HEK293 (cell line): ENCODE results near the gene RGS14.

ENCODE experiments used
- EGR2 ChIP-seq: fragments of 450-650 bp; formaldehyde crosslinking; IDR thresholded peaks from 2 replicates; pipeline ENCODE4 v1.5.1; 2016; ENCODE audit warnings: low read depth, missing biosample characterization, missing genetic modification characterization
- FEZF1 ChIP-seq: fragments of 450-650 bp; formaldehyde crosslinking; IDR thresholded peaks from 2 replicates; pipeline ENCODE4 v1.5.1; 2016; ENCODE audit warnings: missing biosample characterization, missing genetic modification characterization
- HOXA7 ChIP-seq: sonication (generic); formaldehyde crosslinking; IDR thresholded peaks from 2 replicates; pipeline ENCODE4 v1.8.1; 2022; ENCODE audit warnings: missing genetic modification reagents, borderline replicate concordance
- KLF1 ChIP-seq: fragments of 450-650 bp; formaldehyde crosslinking; IDR thresholded peaks from 2 replicates; pipeline ENCODE4 v1.5.1; 2016; ENCODE audit warnings: missing biosample characterization, missing genetic modification characterization
- KLF10 ChIP-seq: fragments of 450-650 bp; IDR thresholded peaks from 2 replicates; pipeline ENCODE4 v1.5.1; 2018; ENCODE audit warnings: missing biosample characterization, mild to moderate bottlenecking, missing genetic modification characterization
- OVOL3 ChIP-seq: fragments of 450-650 bp; formaldehyde crosslinking; IDR thresholded peaks from 2 replicates; pipeline ENCODE4 v1.5.1; 2016; ENCODE audit warnings: missing biosample characterization, missing genetic modification characterization
- PRDM1 ChIP-seq: fragments of 450-650 bp; formaldehyde crosslinking; IDR thresholded peaks from 2 replicates; pipeline ENCODE4; 2016; ENCODE audit warnings: missing biosample characterization, missing genetic modification characterization
- REST ChIP-seq: fragments of 450-650 bp; formaldehyde crosslinking; IDR thresholded peaks from 2 replicates; pipeline ENCODE4 v1.5.1; 2016; ENCODE audit warnings: missing biosample characterization, missing genetic modification characterization
- SETDB1 ChIP-seq: IDR thresholded peaks from one replicate; pipeline ENCODE4 v1.6.1; 2017; ENCODE audit warnings: mild to moderate bottlenecking, low read length, moderate library complexity, mixed read lengths; ENCODE audit not compliant: insufficient read length
- SP7 ChIP-seq: fragments of 450-650 bp; formaldehyde crosslinking; IDR thresholded peaks from 2 replicates; pipeline ENCODE4 v1.5.1; 2016; ENCODE audit warnings: missing biosample characterization, missing genetic modification characterization
- TCF7L2 ChIP-seq: IDR thresholded peaks from 2 replicates; pipeline ENCODE4 v1.6.1; 2011; ENCODE audit warnings: low read depth, mild to moderate bottlenecking, inconsistent platforms, low read length, moderate library complexity, borderline replicate concordance
- ZNF146 ChIP-seq: fragments of 450-650 bp; formaldehyde crosslinking; IDR thresholded peaks from 2 replicates; pipeline ENCODE4 v1.5.1; 2016; ENCODE audit warnings: missing biosample characterization, missing genetic modification characterization
- ZNF175 ChIP-seq: fragments of 450-650 bp; formaldehyde crosslinking; IDR thresholded peaks from 2 replicates; pipeline ENCODE4 v1.5.1; 2016; ENCODE audit warnings: missing biosample characterization, missing genetic modification characterization
- ZNF239 ChIP-seq: fragments of 450-650 bp; formaldehyde crosslinking; IDR thresholded peaks from 2 replicates; pipeline ENCODE4 v1.5.1; 2016; ENCODE audit warnings: missing biosample characterization, missing genetic modification characterization
- ZNF248 ChIP-seq: fragments of 450-650 bp; formaldehyde crosslinking; IDR thresholded peaks from 2 replicates; pipeline ENCODE4 v1.5.1; 2017; ENCODE audit warnings: missing biosample characterization, missing genetic modification characterization
- ZNF274 ChIP-seq, 2 experiments: fragments of 200-500 bp in 1 of 2; fragments of 450-650 bp in 1 of 2; sonication (Bioruptor generic) in 1 of 2; formaldehyde crosslinking in 1 of 2; IDR thresholded peaks; 2 replicates each; pipeline versions ENCODE4 v1.5.1 to v1.6.1; 2014 to 2016; ENCODE audit warnings: borderline replicate concordance in 1 of 2, inconsistent platforms in 1 of 2, low read length in 1 of 2, missing biosample characterization in 1 of 2, missing genetic modification characterization in 1 of 2
- ZNF280C ChIP-seq: fragments of 450-650 bp; formaldehyde crosslinking; IDR thresholded peaks from 2 replicates; pipeline ENCODE4 v1.5.1; 2016; ENCODE audit warnings: missing biosample characterization, missing genetic modification characterization
- ZNF350 ChIP-seq: fragments of 450-650 bp; formaldehyde crosslinking; IDR thresholded peaks from 2 replicates; pipeline ENCODE4 v1.5.0; 2017; ENCODE audit warnings: missing biosample characterization, mild to moderate bottlenecking, missing genetic modification characterization
- ZNF362 ChIP-seq: fragments of 450-650 bp; formaldehyde crosslinking; IDR thresholded peaks from 2 replicates; pipeline ENCODE4 v1.5.1; 2016; ENCODE audit warnings: missing biosample characterization, missing genetic modification characterization
- ZNF394 ChIP-seq: fragments of 450-650 bp; formaldehyde crosslinking; IDR thresholded peaks from 2 replicates; pipeline ENCODE4 v1.5.1; 2016; ENCODE audit warnings: missing biosample characterization, missing genetic modification characterization, mild to moderate bottlenecking, moderate library complexity, borderline replicate concordance
- ZNF549 ChIP-seq: fragments of 450-650 bp; IDR thresholded peaks from 2 replicates; pipeline ENCODE4 v1.5.1; 2018; ENCODE audit warnings: missing biosample characterization, missing genetic modification characterization, mild to moderate bottlenecking, inconsistent platforms, moderate library complexity
- ZNF571 ChIP-seq: fragments of 450-650 bp; formaldehyde crosslinking; IDR thresholded peaks from 2 replicates; pipeline ENCODE4 v1.5.0; 2017; ENCODE audit warnings: missing biosample characterization, missing genetic modification characterization
- ZNF624 ChIP-seq: fragments of 450-650 bp; formaldehyde crosslinking; IDR thresholded peaks from 2 replicates; pipeline ENCODE4 v1.5.1; 2017; ENCODE audit warnings: missing biosample characterization, missing genetic modification characterization
- ZNF658 ChIP-seq: fragments of 450-650 bp; formaldehyde crosslinking; IDR thresholded peaks from 2 replicates; pipeline ENCODE4; 2016; ENCODE audit warnings: missing biosample characterization, missing genetic modification characterization
- ZNF670 ChIP-seq: fragments of 450-650 bp; formaldehyde crosslinking; IDR thresholded peaks from 2 replicates; pipeline ENCODE4 v1.5.1; 2016; ENCODE audit warnings: missing biosample characterization, missing genetic modification characterization, low read depth
- ZNF692 ChIP-seq: fragments of 450-650 bp; formaldehyde crosslinking; IDR thresholded peaks from 2 replicates; pipeline ENCODE4 v1.5.1; 2016; ENCODE audit warnings: missing biosample characterization, missing genetic modification characterization
- ZNF776 ChIP-seq: fragments of 450-650 bp; formaldehyde crosslinking; IDR thresholded peaks from 2 replicates; pipeline ENCODE4 v1.5.0; 2017; ENCODE audit warnings: missing biosample characterization, missing genetic modification characterization, borderline replicate concordance
- ZNF830 ChIP-seq: fragments of 450-650 bp; IDR thresholded peaks from 2 replicates; pipeline ENCODE4 v1.5.0; 2018; ENCODE audit warnings: missing biosample characterization, missing genetic modification characterization, low read depth, mild to moderate bottlenecking, moderate library complexity
- ZNF837 ChIP-seq: fragments of 450-650 bp; formaldehyde crosslinking; IDR thresholded peaks from 2 replicates; pipeline ENCODE4 v1.5.1; 2016; ENCODE audit warnings: missing biosample characterization, missing genetic modification characterization
- TF ChIP-seq, protein P1 (sequence below): fragments of 450-650 bp; formaldehyde crosslinking; IDR thresholded peaks from 2 replicates; pipeline ENCODE4 v1.5.1; 2017; ENCODE audit warnings: missing biosample characterization, missing genetic modification characterization

Gene RGS14

GRCh38 chr5:177311723-177312648, 45.7 kb upstream of the RGS14 start, which contains the start of gene MXD3 (continued):
- TF ChIP-seq HOXA7 (CRISPR knock-in tag) (no peak), SETDB1 (no peak), ZNF248 (tag by site-specific recombination) (no peak), ZNF175 (tag by site-specific recombination) (no peak), ZNF280C (tag by site-specific recombination) (no peak), ZNF670 (tag by site-specific recombination) (no peak), ZNF571 (tag by site-specific recombination) (no peak), EGR2 (tag by site-specific recombination) (peak; percentile 88), ZNF658 (tag by site-specific recombination) (no peak), ZNF776 (tag by site-specific recombination) (no peak), ZNF549 (no peak), OVOL3 (peak; percentile 45; the same call in 1 of the 2 replicates), ZNF146 (no peak), ZNF350 (no peak), SP7 (peak; percentile 64; the same call in 1 of the 2 replicates), KLF1 (peak; percentile 79), ZNF624 (tag by site-specific recombination) (no peak), ZNF394 (tag by site-specific recombination) (peak; percentile 84), ZNF837 (tag by site-specific recombination) (no peak), ZNF274 (IDR thresholded peaks at IDR 0.05; ENCODE audit: low read length) (no peak), ZNF274 (tag by site-specific recombination; IDR thresholded peaks at IDR 0.05; ENCODE audit: borderline replicate concordance) (no peak), PRDM1 (no peak), ZNF830 (tag by site-specific recombination) (no peak), FEZF1 (tag by site-specific recombination) (no peak), ZNF239 (no peak), ZNF692 (tag by site-specific recombination) (peak; percentile 99), TCF7L2 (no peak), REST (tag by site-specific recombination) (no peak; the same call in 1 of the 2 replicates), ZNF362 (tag by site-specific recombination) (no peak), KLF10 (tag by site-specific recombination) (peak; percentile 99)
- TF ChIP-seq, protein P1, sequence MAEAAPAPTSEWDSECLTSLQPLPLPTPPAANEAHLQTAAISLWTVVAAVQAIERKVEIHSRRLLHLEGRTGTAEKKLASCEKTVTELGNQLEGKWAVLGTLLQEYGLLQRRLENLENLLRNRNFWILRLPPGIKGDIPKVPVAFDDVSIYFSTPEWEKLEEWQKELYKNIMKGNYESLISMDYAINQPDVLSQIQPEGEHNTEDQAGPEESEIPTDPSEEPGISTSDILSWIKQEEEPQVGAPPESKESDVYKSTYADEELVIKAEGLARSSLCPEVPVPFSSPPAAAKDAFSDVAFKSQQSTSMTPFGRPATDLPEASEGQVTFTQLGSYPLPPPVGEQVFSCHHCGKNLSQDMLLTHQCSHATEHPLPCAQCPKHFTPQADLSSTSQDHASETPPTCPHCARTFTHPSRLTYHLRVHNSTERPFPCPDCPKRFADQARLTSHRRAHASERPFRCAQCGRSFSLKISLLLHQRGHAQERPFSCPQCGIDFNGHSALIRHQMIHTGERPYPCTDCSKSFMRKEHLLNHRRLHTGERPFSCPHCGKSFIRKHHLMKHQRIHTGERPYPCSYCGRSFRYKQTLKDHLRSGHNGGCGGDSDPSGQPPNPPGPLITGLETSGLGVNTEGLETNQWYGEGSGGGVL (tag by site-specific recombination), result no peak
